Iris pigment epithelial cell (primary cell): Measurements from ENCODE around the gene HSPG2.
"Not testable (repeated sequence)": the region's sequence is repeated elsewhere in the genome, so short reads cannot be mapped to it uniquely, and the experiment has no call there.

ENCODE experiments used
- DNase-seq: peaks from one replicate; pipeline ENCODE4 v3.0.0-alpha.2; 2011; ENCODE audit warnings: low read depth

HSPG2 gene

GRCh38 chr1:21783679-21784603 is 153.2 kb downstream of the HSPG2 start:
- DNase-seq, result peak; percentile 82

- peak; percentile 97 for DNase-seq
Observed at GRCh38 chr1:21782868-21783678, 154.0 kb downstream of the HSPG2 start, which contains the start of gene USP48. TSS of gene USP48 (minus strand) at chr1:21783149. CDS start at chr1:21782957, 192 bp downstream.

GRCh38 chr1:21782349-21782867 is 154.7 kb downstream of the HSPG2 start:
- DNase-seq, result peak; percentile 65

- peak; percentile 74 for DNase-seq
Observed at GRCh38 chr1:21781815-21782348, 155.2 kb downstream of the HSPG2 start.

- DNase-seq, result no peak
Observed at GRCh38 chr1:21779613-21780521, 157.2 kb downstream of the HSPG2 start.

GRCh38 chr1:21778405-21778727 is 158.7 kb downstream of the HSPG2 start:
- no peak for DNase-seq

- not testable (repeated sequence) for DNase-seq
Observed at GRCh38 chr1:21776925-21777324, 160.2 kb downstream of the HSPG2 start.

- peak; percentile 91 for DNase-seq
Observed at GRCh38 chr1:21775985-21776562, 161.0 kb downstream of the HSPG2 start.

- no peak for DNase-seq
Observed at GRCh38 chr1:21775550-21775914, 161.6 kb downstream of the HSPG2 start.

GRCh38 chr1:21774835-21775549 is 162.1 kb downstream of the HSPG2 start:
- no peak for DNase-seq

GRCh38 chr1:21773585-21773984 is 163.5 kb downstream of the HSPG2 start:
- DNase-seq, result no peak
